ENCODE measurements around the gene SCN2B.

Gene SCN2B

GRCh38 chr11:118167906-118168305 lies 8.5 kb downstream of the SCN2B start:
- Histone ChIP-seq H3K4me3 (ENCODE audit: low read depth, low read length) (no peak overlapping the region), H3K9me3 (no peaks in the 10 kb centered on the region), H3K27me3 (peaks cover 47% of the 10 kb centered on the region), H3K4me1 (no peaks in the 10 kb centered on the region), H3K36me3 (no peaks in the 10 kb centered on the region)
- TF ChIP-seq CTCF (IDR thresholded peaks at IDR 0.05; ENCODE audit: low read depth, low read length), result no peak
- DNase-seq, result no peak

- Histone ChIP-seq H3K4me3 (ENCODE audit: low read depth, low read length) (no peak overlapping the region), H3K9me3 (no peaks in the 10 kb centered on the region), H3K27me3 (peaks cover 52% of the 10 kb centered on the region), H3K36me3 (no peaks in the 10 kb centered on the region), H3K4me1 (no peaks in the 10 kb centered on the region)
- TF ChIP-seq CTCF (IDR thresholded peaks at IDR 0.05; ENCODE audit: low read depth, low read length), result no peak
- no peak for DNase-seq
Measured at GRCh38 chr11:118167253-118167652, 9.2 kb downstream of the SCN2B start.

- Histone ChIP-seq H3K4me1 (no peaks in the 10 kb centered on the region), H3K27me3 (peaks cover 57% of the 10 kb centered on the region), H3K36me3 (no peaks in the 10 kb centered on the region), H3K4me3 (ENCODE audit: low read depth, low read length) (no peak overlapping the region), H3K9me3 (no peaks in the 10 kb centered on the region)
- DNase-seq, result no peak
- TF ChIP-seq CTCF (IDR thresholded peaks at IDR 0.05; ENCODE audit: low read depth, low read length), result no peak
Measured at GRCh38 chr11:118166641-118167040, 9.8 kb downstream of the SCN2B start.

- no peak for DNase-seq
- H3K27me3 ChIP-seq, result peaks cover 61% of the 10 kb centered on the region
- no peaks in the 10 kb centered on the region for H3K9me3 ChIP-seq
- no peak overlapping the region for H3K4me3 ChIP-seq (ENCODE audit: low read depth, low read length)
- no peaks in the 10 kb centered on the region for H3K4me1 ChIP-seq
- H3K36me3 ChIP-seq, result no peaks in the 10 kb centered on the region
- no peak for TF ChIP-seq CTCF (IDR thresholded peaks at IDR 0.05; ENCODE audit: low read depth, low read length)
Measured at GRCh38 chr11:118164885-118165284, 11.6 kb downstream of the SCN2B start.

- Histone ChIP-seq H3K4me1 (no peaks in the 10 kb centered on the region), H3K4me3 (ENCODE audit: low read depth, low read length) (no peak overlapping the region), H3K27me3 (peaks cover 52% of the 10 kb centered on the region), H3K36me3 (no peaks in the 10 kb centered on the region), H3K9me3 (no peaks in the 10 kb centered on the region)
- no peak for TF ChIP-seq CTCF (IDR thresholded peaks at IDR 0.05; ENCODE audit: low read depth, low read length)
- DNase-seq, result no peak
Measured at GRCh38 chr11:118163494-118163893, 12.9 kb downstream of the SCN2B start.

GRCh38 chr11:118162846-118163245 lies 13.6 kb downstream of the SCN2B start:
- Histone ChIP-seq H3K4me3 (ENCODE audit: low read depth, low read length) (no peak overlapping the region), H3K27me3 (peaks cover 53% of the 10 kb centered on the region), H3K36me3 (no peaks in the 10 kb centered on the region), H3K9me3 (no peaks in the 10 kb centered on the region), H3K4me1 (no peaks in the 10 kb centered on the region)
- TF ChIP-seq CTCF (IDR thresholded peaks at IDR 0.05; ENCODE audit: low read depth, low read length), result no peak
- no peak for DNase-seq

Measured in BE2C (cell line).